H4 (cell line): ENCODE data around the gene RARB. TPM values are rescaled to one million over a fixed set of nuclear protein-coding genes. Genes with fewer than 3 reads are reported as not detected.

ENCODE experiments used
- DNase-seq: peaks from one replicate; pipeline ENCODE4 v3.0.0-alpha.2; 2015; ENCODE audit warnings: low spot score
- total RNA-seq: library from RNA; depleted of rRNA; stranded (reverse); fragments of >200 nt; shearing (Covaris generic); gene quantifications from 2 replicates; pipeline ENCODE4 v1.2.3, GENCODE V29; 2014

The RARB gene
- total RNA-seq, 1 experiment from 2014 or later, result 1.0 TPM

DNA sequence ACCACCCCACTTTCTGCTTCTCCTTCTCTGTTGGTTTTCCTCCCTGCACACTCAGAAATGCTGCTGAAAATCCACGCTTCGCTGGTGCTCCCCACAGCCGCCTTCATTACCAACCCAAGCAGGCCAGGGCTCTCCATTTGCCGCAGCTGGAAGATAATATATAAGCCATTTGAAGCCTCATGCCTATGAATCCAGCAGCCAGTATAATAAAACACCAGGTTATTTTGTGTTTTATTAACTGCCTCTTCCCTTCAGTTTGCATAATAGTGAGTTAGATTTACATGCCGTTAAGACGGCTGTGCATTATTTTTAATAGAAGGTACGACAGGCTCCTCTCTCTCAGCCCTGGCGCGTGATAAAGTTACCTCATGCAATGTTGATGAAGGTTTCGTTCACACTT, 150.0 kb downstream of the RARB start:
- no peak for DNase-seq

GRCh38 chr3:25580534-25580933, 152.5 kb downstream of the RARB start:
- DNase-seq, result no peak

GRCh38 chr3:25581335-25581734, 153.3 kb downstream of the RARB start:
- no peak for DNase-seq

DNA sequence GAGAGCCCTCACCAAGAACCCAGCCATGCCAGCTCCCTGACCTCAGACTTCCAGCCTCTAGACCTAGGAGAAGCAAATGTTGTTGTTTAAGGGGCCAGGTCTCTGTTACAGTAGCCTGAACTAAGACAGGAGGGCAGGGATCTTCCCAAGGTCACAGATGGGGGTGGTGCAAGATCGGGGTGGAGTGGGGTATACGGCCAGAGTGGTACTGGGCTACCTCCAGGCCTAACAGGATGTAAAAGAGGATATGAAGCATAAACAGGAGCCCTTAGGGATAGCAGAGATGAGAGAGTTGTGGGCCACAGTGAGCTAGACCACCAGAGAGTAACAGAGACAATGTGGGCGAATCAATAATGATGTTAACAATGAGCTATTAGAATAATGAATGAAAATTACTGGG, 153.8 kb downstream of the RARB start:
- no peak for DNase-seq

DNA sequence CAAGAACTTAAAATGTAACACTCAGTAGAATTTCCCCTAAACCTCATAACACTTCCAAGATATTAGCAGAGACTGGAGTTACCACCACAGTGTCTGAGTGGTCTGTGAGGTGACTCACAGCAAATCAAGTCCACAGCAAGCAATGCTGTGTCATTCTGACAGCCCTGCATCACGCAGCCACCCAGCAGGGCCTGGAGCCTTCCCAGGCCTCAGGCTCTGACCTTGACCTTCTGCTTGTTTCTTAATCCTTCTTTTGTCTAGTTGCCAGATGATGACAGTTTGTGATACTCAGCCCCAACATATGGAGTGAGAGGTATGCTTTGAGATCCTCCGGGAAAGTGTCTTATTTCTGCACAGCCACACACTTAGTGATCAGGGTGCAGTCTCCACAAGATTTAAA, 154.2 kb downstream of the RARB start:
- peak; percentile 82 for DNase-seq

GRCh38 chr3:25583343-25583742, 155.3 kb downstream of the RARB start:
- DNase-seq, result no peak

GRCh38 chr3:25584011-25584789, 156.1 kb downstream of the RARB start:
- no peak for DNase-seq

- no peak for DNase-seq
These were observed 157.5 kb downstream of the RARB start for GRCh38 chr3:25585361-25586166.

DNA sequence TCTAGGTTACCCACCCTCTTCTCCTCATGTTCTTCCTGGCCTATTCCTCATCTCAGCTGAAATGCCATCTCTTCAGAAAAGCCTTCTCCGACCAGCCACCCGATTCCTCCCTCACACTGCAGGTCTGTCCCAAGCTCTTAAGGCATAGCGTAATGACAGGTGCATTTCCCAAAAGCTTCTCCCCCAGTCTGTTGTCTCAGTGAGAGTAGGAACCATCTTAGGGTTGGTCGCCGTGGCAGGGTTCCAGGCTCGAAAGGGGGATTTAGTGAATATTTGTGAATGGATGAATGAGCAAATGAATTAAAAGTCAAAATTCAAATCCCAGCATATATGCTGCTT, 158.1 kb downstream of the RARB start:
- DNase-seq, result no peak

- no peak for DNase-seq
These were observed 158.5 kb downstream of the RARB start for GRCh38 chr3:25586553-25586952.

GRCh38 chr3:25587094-25587493, 159.0 kb downstream of the RARB start:
- no peak for DNase-seq

DNA sequence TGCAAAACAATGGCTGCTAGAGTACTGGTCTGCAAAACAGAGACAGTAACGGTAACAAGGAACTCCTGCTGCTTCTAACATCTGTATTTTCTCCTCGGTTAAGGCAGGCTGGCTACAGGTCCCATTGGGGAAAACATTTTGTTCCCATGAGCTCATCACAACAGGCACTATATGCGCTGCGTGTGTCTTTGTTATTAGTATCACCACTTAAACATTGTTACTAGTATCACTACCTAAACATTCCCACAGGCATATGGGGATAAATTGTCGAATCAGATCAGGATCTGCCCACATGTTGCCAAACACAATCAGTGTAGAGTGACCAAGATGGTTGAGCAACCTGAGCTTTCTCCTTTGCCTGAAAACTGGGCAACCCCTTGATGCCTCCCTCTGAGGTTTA, 159.5 kb downstream of the RARB start:
- no peak for DNase-seq

DNA sequence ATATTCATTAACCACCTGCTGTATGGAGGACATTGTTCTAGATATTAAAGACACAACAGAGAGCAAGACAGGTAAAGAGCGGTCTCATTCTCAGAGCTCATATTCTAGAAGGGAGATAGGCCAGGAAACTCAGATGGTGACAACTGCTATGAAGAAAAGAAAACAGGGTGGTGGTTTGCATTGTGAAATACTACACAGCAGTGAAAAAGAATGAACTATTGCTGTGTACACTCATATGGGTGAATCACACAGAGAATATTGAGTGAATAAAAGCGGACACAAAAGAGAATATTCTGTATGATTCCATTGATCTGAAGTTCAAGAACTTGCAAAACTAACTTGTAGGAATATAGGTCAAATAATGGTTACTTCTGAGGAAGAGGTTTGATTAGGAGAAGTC, 159.9 kb downstream of the RARB start:
- DNase-seq, result no peak

GRCh38 chr3:25588441-25589103, 160.5 kb downstream of the RARB start:
- DNase-seq, result no peak

DNA sequence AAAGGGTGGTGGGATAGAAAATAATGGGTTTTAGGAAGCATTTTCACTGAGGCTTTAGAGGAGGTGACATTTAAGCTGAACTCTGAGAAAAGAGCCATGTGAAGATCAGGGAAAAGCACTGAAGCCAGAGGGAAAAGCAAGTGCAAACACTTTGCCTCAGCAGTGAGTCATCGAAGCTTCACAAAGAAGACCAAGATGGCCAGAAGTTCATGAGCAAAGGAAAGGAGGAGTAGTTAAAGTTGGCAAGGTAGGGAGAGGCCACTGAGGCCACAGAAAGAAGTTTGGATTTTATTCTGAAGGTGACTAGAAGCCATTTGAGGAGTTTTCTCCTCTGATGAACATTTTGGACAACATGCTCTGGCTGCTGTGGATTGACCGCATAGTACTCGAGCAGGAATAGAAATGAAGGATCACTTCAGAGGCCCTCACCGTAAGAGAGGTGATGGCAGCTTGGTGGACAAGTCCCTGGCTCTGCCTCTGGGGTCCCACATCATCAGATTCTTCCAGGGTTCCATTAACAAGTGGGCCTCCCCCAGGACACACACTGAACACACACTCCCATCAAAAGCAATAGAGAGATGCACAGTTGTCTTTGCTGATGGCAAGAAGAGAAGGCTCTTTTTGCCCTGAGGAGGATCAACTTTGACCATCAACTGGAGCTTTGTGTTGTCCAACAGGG, 161.2 kb downstream of the RARB start:
- no peak for DNase-seq

- no peak for DNase-seq
These were observed 161.8 kb downstream of the RARB start for GRCh38 chr3:25589783-25590258.

DNA sequence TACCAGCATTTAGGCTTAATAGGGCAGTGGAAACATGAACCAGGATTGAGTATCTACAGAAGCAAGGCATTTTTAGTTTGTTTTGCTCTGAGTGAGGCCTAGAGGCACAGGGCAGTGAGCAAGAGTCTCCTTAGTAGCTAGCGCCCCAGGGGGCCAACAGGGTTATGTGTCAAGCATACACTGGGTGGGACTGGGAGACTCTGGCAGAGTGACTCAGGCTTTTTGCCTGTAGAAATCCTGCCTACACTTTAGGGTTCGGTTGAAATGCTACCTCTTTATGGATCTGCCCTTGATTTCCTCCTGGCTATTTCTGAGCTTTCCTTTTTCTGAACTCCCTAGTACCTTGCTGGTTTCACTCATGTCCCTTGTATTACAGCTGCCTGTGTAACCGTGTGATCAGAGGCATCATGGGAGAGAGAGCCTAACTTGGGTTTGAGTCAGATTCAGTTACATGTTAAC, 164.5 kb downstream of the RARB start:
- DNase-seq, result peak; percentile 69

GRCh38 chr3:25593001-25593400, 164.9 kb downstream of the RARB start:
- no peak for DNase-seq

GRCh38 chr3:25594007-25594502, 166.0 kb downstream of the RARB start:
- DNase-seq, result peak; percentile 74

GRCh38 chr3:25597535-25598101, 169.6 kb downstream of the RARB start:
- DNase-seq, result no peak

GRCh38 chr3:25603703-25604102, 175.6 kb downstream of the RARB start:
- peak; percentile 75 for DNase-seq
